22Rv1 (cell line): ENCODE results near the gene ERRFI1.

Experiments
- ZFX ChIP-seq: fragments of 450-650 bp; IDR thresholded peaks from 2 replicates; pipeline ENCODE4 v1.6.1; 2017; ENCODE audit warnings: antibody characterized with exemption, borderline replicate concordance
- TF ChIP-seq, protein P1 (sequence below): fragments of 450-650 bp; IDR thresholded peaks from 2 replicates; pipeline ENCODE4 v1.5.1; 2017; ENCODE audit warnings: mild to moderate bottlenecking

- TF ChIP-seq, protein P1, sequence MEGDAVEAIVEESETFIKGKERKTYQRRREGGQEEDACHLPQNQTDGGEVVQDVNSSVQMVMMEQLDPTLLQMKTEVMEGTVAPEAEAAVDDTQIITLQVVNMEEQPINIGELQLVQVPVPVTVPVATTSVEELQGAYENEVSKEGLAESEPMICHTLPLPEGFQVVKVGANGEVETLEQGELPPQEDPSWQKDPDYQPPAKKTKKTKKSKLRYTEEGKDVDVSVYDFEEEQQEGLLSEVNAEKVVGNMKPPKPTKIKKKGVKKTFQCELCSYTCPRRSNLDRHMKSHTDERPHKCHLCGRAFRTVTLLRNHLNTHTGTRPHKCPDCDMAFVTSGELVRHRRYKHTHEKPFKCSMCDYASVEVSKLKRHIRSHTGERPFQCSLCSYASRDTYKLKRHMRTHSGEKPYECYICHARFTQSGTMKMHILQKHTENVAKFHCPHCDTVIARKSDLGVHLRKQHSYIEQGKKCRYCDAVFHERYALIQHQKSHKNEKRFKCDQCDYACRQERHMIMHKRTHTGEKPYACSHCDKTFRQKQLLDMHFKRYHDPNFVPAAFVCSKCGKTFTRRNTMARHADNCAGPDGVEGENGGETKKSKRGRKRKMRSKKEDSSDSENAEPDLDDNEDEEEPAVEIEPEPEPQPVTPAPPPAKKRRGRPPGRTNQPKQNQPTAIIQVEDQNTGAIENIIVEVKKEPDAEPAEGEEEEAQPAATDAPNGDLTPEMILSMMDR, result no peak
- no peak for TF ChIP-seq ZFX
These were observed 55.1 kb downstream of the ERRFI1 start for GRCh38 chr1:7971024-7971423.
